ENCODE data around the gene MRPS22.

The MRPS22 gene

DNA sequence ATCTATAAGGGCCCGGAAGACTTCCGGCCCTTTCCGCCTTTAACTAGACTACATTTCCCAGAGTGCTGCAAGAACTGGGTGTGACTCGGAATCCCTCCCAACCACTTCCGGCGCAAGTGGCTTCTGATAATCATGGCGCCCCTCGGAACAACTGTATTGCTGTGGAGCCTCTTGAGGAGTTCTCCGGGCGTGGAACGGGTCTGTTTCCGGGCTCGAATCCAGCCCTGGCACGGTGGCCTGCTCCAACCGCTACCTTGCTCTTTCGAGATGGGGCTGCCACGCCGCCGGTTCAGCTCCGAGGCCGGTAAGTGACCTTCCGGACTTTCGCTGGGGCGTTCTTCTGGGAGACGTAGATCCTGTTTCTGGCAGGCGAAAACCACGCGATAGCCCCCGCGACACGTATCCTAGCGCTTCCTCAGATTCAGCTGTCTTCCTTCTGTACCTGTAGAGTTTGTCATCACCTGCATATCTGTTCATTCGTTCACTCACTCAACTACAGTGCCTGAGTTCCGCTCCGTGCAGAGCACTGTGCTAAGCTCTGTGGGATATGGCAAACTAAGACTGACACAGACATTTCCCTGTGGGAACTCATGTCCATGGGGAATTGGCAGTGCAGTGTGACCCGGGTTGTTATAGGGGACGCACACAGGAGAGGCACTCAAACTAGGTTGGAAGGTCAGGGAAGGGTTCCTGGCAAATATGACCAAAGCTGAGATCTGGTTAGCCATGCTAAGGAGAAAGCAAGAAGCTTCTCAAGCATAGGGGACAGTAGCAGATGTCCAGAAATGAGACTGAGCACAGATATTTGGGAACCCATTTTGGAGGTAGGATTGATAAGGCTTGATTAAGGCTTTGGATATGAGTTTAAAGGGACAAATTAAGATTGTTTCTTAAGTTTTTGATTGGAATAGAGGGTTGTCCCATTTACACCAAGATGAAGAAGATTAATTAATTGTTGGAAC is at the start of gene MRPS22:
Gene MRPS22 (plus strand): TSS at position 126 of the 962 bp plus-strand sequence. CDS start 7 bp downstream, at position 133.
- peak; percentile 72 for DNase-seq

DNA sequence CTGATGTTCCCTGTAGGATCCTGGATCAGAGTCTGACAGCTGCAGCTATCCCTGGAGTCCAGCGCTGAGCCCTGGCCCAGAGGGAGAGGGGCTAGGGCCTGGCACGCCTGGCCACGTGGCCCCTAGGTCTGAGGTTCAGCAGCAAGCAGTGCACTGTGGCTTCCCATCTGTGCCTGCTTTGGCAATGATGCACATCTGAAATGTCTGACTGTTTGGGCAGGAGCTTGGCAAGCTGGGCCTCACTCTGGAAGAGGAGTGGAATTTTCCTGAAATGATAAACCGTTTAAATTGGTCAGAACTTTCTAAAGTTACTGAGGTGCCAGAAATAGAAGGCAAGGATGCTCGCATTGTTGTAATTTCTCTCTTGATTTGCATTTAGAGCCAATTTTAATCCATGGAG is 48.8 kb upstream of the MRPS22 start:
- no peak for DNase-seq

DNA sequence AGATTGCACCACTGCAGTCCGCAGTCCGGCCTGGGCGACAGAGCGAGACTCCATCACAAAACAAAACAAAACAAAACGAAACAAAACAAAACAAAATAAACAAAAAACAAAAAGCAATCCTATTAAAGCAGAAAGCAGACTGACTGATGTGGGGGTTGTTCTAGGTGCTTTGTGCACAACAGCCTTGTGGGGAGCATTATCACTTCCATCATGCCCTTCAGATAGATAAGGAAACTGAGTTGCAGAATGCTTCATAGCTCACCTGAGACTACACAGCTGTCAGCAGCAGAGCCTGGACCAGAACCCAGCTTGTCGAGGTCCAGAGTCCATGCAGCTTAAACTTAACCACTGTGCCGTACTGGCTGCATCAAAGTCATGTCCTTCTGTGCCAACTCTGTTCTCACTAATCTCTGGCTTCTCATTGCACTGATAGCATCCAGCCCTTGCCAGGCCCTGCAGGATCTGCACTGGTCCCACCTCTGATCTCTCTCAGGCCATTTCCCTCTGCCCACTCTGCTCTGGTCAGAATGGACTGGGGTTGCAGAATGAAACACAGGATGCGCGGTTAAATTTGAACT is 47.6 kb upstream of the MRPS22 start:
- no peak for DNase-seq

DNA sequence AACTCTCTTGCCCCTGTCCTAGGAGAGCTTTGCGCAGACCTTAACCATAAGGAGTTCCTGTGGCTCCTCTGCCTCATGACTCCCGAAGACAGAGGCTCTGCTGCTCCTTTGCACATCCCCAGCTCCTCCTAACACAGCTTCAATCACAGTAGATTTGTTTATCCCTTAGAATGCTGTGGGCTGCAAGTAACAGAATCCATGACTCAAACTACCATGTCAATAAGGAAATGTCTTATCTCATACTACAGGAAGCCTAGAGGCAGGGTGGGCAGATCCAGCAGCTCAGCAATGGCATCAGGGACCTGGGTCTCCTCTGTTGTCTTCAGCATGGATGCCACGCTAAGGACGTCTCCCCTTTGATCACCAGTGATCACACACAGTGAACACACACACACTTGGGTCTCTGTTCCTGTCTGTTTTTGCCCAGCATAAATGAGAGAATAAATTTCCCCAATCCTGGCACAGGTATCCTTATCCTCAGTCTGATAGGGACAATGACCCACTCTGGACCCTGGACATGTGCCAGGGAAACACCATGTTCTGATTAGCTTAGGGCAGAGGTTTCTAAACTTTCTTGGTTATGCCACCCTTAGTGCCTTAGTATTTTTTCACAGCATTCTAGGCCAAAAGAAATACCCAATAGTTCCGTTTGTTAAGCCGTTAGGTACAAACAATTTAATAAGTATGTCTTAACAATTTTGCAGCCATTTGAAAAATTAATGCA is 46.1 kb upstream of the MRPS22 start:
- DNase-seq = no peak

DNA sequence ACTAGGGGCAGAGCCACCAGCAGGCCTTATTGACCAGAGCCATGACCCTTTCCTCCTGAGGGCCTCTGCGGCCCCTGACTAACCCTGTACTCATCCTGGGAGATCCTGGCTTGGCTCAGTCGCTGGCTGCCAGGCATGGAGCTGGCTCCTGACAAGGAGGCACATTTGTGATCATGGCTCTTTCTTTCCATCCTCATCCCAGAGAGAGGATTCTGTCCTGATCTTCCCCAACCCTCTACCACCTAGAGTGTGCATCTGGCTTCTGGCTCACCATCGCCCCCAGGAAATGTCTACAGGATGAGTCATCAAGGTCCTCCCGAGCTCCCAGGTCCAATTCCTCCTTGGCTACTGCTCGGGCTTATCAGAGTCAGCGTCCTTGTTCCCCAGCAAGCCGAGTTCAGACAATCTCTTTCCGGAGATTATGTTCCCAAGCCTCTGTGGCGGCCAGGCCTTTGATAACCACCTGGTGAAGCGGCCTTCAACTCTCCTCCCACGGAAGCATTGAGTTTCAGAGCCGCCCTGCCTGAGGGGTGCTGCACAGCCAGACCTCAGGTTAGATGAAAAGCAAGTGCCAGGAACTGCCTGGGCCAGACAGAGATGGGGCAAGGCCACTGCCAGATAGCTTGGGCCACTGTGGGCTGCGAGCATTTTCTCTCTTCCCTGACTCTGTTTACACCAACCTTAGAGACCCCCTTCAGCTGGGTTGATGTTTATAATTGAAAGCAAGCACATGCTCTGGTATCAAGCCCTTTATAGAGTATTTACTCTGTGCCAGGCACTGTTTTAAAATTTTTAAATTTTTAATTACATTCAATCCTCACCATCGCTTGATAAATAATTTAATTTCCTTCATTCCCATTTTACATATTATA is 44.3 kb upstream of the MRPS22 start:
- no peak for DNase-seq

DNA sequence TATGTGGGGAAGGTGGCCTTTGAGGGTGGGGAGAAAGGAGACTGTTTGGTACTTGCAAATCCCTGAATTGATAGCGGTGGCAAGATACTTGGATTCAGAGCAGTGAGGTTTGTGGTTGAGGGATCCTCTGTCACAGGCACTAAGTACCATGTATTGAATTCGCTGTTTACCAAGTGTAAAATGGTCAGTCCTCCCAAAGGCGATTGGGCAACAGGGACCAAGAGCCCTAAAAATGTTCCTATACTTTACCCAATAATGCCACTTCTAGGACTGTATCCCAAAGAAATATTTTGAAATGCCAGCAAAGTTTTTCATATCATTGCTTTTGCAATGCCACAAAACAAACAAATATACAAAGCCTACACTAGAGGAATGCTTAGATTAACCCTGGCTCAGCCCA is 43.4 kb upstream of the MRPS22 start:
- no peak for DNase-seq

DNA sequence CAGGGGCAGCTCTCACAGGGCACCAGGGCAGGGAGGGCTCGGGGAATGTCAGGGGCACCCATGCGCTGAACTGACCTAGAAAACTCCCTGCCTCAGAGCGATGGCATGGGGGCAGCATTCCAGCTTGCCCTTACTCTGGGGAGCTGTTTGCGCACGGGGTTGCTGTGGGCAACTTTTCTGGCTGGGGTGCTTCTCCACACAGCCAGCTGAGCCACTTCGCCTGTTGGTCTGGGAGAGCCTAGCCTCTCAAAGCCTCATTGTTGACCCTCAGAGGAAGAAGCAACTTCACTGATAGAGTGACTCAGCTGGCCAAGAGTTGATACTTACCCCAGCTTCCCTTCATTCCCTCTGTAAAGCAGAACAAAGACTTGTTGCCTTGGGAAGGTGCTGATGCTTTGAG is 42.6 kb upstream of the MRPS22 start:
- DNase-seq = no peak

DNA sequence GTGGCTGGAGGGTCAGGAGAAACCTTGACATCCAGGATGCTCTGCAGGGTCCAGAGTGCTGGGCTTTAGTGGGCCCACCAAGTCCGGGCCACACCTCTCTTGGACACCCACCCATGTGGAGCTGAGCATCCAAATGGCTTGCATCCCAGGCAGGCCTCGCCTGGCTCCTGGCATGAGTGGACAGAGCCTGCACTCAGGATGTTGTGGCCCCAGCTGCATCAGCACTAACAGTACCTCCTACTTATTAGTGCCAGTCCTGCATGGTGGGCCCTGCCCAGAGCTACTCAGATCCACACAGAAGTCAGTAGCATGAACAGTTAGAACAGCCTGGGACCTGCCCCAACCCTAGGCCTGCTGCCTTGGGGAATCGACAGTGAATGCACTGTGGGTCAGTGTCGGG is 42.2 kb upstream of the MRPS22 start:
- no peak for DNase-seq

DNA sequence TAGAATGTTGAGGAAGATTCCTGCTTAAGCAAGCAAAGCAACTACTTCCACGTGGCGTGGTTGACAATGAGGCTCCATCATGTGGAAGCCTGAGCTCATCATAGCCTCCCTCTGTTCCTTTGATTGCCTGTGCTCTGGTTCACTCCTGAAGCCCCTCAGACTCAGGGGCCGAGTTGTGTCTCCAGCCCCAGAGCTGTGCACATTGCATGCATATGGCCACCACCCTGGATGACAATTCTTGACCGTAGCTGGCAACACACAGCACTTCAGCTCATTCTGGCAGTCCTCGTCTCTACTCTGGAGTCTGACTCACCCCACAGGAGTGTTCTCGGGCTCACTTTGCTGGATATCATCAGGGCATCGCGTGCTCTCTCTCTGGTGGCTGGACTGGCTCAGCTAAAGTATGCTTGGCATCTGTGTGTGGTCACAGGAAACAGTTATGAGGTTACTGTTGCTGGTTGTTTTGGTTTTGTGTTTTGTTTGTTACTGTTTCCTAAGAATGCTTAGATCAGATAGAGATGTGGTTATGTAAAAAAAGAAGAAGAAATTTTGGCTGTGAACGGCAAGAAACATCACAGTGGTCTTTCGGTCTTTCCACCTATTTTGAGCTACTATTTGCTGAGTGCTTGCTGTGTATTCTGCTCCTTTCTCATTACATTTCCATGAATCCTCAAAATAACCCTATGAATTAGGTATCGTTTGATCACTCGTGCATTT is 41.6 kb upstream of the MRPS22 start:
- DNase-seq = no peak

DNA sequence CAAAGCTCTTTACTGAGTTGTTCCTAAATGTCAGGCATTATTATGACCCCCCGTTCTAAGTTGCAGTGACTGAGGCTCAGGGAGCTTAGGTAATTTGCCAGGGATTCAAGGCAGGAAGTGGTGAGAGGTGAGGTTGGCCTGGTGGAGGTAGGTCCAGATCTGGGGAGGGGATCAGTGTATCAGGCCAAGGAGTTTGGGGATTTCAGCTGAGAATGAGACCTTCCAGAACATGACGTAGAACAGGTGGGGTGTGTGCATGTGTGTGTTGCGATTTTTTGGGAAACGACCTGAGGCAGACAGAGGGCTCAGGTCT is 41.1 kb upstream of the MRPS22 start:
- no peak for DNase-seq

DNA sequence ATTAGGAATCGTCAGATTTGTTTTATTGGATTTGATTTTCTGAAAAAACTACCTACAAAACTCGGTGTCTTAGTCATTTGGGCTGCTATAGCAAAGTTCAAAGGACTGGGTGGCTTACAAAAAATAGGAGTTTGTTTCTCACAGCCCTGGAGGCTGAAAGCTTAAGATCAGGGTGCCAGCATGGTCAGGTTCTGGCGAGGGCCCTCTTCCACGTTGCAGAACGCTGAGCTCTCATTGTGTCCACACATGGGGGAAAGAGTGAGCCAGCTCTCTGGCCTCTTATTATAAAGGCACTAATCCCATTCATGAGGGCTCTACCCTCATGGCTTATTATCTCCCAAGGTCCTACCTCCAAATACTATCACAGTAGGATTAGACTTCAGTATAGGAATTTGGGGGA is 40.6 kb upstream of the MRPS22 start:
- DNase-seq = no peak

DNA sequence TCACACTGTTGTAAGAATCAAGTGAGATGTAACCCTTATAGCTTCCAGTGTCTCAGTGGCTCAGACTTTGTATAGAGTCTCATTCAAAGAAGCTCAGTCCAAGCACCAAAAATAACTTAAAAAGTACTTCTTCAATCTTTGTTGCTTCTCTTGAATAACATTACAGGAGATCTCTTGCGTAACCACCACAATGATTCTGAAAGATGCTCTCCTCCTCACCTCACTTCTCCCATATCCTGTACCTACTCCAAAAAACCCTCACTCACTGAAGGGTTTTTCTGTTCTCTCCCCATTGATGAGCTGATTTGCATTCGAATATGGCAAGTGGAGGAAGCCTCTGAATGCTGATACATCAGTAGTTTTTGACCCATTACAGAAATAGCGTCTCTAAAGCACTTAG is 39.4 kb upstream of the MRPS22 start:
- no peak for DNase-seq

DNA sequence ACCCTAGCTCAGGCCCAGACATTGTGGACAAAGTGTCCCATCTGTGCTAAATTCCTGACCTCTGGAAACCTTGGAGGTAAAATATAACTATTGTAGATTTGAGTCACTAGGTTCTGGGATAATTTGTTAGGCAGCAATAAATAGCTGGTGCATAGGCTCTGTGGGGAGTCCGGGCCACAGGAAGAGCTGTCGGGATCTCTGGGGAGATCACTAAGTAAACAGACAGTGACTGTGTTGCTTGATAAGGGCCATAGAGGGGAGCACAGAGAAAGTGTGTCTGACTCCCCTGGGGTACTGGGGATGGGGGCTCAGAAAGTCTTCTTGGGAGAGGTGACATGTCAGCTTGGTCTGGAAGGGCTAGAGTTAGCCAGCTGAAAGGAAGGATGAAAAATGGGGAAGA is 37.7 kb upstream of the MRPS22 start:
- DNase-seq = no peak

DNA sequence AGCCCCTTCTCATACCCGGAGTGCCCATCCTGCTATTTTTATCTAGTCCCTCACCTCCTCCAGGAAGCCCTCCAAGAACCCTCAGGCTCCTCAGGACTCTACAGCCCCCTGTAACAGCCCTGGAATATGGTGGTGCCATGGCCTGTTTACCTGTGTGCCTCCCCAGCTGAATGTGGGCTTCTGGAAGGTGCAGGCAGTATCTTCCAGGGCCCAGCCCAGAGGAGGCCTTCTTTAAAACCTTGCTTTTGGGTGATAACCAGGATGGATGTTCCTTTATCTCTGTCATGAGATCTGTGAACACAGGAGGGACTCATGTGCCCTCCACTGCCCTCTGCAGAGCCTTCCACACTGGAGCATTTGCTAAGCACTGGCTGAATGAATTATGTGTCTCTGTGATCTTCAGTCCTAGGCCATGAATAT is 36.7 kb upstream of the MRPS22 start:
- DNase-seq = no peak

DNA sequence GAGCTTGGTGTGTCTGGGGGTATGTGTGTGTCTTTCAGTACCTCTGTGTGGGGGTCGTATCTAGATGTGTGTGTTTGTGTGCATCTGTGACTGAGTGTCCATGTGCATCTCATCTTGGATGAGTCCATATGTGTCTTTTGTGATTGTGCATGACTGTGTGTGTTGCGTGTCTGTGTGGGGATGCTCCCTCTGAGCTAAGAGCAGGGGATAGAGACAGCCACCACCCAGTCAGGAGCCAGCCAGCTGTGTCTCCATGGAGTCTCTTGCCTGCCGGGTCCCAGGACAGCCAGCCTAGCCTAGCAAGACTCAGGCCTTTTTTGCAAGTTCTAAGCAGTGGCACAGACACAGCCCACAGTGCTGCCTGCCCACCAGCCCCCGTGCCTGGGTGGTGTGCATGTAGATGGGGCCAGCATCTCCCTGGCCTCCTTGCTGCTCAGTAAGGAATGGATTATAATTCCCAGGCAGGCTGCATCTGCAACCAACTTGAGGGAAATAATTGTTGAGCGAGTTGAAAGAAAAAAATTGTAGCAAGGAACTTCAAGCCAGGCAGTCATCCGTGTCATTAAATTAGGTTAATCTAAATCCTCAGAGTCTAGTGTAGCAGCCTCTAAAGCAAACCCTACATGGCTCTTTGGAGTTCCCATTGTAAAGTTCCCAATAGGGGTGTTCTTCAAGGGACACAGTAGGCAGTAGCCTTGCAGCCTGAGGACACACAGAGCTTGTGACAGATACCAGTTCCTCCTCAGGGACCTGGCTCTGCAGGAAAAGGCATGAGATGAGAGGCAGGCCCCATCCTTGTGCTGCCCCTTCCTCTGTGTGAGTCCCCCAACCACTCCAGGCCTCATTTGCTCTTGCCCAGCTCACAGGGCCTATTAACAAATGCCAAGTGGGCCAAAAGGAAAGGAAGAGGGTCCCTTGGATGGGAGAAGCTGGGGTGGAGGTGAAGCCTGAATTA is 35.9 kb upstream of the MRPS22 start:
- no peak for DNase-seq

DNA sequence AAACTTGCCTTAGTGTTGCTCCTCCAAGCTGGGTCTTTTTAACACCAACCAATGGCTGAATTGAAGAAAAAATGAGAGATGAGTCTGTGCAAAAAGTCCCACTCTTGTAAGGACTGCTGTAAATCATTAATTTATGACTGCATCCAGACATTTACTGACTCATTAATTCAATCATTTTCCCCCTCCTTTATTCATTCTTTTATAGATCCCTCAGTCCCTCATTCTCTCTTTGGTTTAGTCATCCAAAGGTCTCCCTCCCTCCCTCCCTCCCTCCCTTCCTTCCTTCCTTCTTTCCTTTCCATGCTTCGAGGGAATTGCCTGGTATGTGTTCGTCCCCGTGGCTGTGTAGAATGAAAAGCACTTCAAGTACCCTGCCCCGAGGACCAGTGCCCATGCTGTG is 35.3 kb upstream of the MRPS22 start:
- DNase-seq = no peak

DNA sequence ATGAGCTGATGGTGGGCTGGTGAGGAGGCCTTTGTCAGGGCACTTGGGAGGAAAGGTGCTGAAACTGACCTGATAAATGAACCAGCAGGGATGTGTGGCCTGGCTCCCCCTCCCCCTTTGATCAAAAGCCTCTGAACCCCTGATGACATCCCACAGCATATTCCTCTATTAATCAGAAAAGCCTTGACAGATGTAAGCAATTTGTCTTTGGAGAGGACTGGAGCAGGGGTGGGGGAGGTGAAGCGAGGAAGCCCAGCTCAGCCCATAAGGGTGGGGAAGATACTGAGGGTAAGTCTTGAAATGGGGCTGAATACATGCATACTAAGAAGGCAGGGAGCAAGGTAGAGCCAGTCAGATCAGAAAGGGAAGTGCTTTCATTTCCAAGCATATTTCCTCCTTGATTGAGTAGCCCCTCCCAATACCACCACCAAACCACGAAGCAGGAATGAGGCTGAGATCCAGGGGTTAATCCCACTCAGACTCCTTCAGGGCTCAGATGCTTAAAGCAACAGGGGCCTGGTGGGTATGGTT is 34.7 kb upstream of the MRPS22 start:
- no peak for DNase-seq

DNA sequence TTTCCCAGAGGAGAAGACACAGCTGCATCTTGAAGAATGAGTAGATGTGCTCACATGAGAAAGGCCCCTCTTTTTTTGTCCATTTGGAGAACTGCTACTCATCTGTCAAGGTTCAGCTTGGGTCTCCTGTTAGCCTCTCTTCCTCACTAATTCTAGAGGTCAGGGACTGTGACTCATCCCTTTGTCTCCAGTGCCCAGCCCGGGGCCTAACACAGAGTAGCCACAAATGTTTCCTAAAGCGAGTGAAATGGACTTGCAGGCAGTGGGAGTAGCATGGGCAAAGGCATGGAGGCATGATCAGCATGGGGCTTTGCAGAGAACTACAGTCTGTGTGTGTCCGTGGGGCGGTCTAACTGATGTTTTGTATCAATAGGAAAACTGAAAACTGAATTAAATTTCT is 33.9 kb upstream of the MRPS22 start:
- DNase-seq = no peak

DNA sequence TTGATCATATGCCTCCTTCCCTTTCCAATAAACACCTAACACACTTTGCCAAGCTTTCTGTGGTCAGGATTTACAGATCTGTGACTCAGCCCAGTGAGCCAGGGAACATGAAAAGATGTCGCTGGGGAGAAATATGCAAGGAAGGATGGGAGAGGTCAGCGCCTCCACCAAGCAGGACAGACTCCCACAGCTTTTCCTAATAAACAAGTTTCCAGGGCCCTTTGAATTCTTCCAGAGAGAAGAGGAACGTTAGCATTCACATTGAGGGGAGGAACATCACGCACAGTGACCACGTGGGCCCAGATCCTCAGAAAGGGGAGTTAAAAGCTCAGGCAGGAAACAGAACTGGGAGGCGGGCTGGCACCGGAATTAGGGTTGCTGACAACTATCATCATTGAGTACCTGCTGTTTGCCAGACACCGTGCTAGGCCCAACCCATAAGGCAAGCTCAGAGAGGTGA is 33.3 kb upstream of the MRPS22 start:
- DNase-seq = no peak

DNA sequence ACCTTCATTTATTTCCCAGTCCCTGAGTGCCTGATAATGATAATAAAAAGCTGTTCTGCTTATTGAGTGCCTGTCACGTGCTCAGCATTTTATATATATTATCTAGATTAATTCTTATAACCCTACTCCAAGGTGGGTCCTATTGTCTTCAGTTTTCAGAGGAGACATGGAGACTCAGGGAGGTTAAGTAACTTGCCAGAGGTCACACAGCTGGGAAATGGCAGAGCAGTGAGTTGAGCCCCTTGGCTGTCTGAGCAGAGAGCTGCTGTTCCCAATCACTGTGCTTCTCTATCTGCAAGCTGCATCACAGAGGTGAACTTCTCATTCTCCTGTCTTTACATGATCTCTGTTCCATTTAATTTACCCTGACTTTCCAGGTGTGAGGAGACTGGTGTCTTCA is 32.3 kb upstream of the MRPS22 start:
- DNase-seq = no peak

DNA sequence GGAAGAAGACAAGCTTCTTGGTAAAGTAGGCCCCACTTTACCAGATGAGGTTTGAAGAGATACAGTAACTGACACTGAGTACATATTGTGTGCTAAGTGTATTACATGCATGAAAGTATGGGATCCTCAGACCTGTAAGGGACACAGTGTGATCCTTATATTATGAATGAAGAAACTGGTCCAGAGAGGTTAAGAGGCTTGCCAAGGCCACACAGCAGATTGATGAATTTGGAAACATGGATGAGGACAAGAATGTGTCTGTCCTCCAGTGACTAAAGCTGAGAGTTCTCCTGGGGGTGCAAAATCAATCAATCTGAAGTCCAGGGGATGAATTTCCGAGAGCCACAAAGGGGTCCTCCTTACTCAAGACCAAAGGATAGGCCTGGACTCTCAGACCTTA is 31.4 kb upstream of the MRPS22 start:
- DNase-seq = no peak
